ENCODE data around the gene EIF4G1. TPM values are rescaled to one million over a fixed set of nuclear protein-coding genes. Genes with fewer than 3 reads are reported as not detected.

Gene EIF4G1
- polyA plus RNA-seq, 1 donor from 2014 or later = 66.9 TPM

DNA sequence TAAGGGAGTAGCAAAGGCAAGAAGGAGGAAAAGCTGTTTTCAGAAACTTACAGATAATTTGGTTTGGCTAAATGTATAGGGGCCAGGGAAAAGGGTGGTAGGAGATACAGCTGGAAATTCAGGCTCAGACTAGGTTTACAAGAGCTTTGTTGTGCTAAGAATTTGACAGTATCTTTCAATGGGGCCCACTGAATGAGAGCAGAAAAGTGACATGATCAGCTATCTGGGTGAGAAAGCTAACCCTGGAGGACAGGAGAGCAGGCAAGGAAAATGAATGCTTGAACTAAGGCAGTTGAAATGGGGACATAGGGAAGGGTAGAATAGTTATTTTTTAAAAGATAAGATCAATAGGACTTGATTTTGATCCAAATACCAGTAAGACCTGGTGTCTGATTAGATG, 2.8 kb upstream of the EIF4G1 start:
- TF ChIP-seq, protein P1, sequence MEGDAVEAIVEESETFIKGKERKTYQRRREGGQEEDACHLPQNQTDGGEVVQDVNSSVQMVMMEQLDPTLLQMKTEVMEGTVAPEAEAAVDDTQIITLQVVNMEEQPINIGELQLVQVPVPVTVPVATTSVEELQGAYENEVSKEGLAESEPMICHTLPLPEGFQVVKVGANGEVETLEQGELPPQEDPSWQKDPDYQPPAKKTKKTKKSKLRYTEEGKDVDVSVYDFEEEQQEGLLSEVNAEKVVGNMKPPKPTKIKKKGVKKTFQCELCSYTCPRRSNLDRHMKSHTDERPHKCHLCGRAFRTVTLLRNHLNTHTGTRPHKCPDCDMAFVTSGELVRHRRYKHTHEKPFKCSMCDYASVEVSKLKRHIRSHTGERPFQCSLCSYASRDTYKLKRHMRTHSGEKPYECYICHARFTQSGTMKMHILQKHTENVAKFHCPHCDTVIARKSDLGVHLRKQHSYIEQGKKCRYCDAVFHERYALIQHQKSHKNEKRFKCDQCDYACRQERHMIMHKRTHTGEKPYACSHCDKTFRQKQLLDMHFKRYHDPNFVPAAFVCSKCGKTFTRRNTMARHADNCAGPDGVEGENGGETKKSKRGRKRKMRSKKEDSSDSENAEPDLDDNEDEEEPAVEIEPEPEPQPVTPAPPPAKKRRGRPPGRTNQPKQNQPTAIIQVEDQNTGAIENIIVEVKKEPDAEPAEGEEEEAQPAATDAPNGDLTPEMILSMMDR (IDR thresholded peaks at IDR 0.05; ENCODE audit: poor library complexity, severe bottlenecking) = no peak
- no peak for TF ChIP-seq POLR2AphosphoS5 (IDR thresholded peaks at IDR 0.05)
- H2AFZ ChIP-seq (ENCODE audit: low read depth, low read length) = no peak overlapping the region

DNA sequence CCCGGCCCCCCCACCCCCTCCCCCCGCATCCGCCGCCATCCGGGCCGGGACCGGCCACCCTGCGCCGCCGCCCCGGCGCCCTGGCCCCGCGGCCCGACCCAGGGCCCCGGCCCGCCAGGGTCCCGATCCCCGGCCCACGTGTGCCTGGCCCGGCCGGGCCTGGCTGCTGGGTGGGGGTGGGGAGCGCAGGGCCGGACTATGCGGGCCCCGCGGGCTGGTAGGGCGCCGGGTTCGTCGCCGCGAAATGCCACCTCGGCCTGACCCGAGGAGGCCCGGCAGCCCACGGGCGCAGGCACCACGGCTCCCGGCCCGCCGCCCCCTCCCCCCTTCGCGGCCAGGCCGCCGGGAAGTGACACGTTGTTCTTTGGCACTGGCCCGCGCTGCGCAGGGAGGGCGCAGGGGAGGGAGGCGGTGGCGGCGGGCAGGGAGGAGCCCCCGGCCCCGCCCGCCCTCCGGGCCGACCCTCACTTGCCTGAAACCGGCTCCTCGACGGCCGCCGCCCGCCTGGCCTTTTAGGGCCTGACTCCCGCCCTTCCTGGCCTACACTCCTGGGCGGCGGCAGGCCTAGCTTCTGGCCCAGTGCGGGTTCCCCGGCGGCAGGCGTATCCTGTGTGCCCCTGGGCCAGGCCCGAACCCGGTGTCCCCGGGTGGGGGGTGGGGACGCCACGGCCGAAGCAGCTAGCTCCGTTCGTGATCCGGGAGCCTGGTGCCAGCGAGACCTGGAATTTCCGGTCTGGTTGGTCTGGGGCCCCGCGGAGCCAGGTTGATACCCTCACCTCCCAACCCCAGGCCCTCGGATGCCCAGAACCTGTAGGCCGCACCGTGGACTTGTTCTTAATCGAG, 515 bp downstream of the EIF4G1 start:
- Histone ChIP-seq H2AFZ (ENCODE audit: low read depth, low read length) (no peak overlapping the region), H3K9me3 (ENCODE audit: low read length) (no peaks in the 10 kb centered on the region), H3F3A (ENCODE audit: insufficient read depth, low read length, poor library complexity, severe bottlenecking) (no peaks in the 10 kb centered on the region), H3K79me2 (replicated peaks; ENCODE audit: insufficient read depth, low read length) (peaks cover 35% of the 10 kb centered on the region), H3K9me2 (ENCODE audit: insufficient read depth, low read length) (no peaks in the 10 kb centered on the region), H3K9ac (ENCODE audit: low read length) (peak overlapping the region; percentile 81), H3K27ac (ENCODE audit: low read length) (peak overlapping the region; percentile 62), H3K4me2 (ENCODE audit: low read length) (peak overlapping the region; percentile 89), H4K20me1 (ENCODE audit: insufficient read depth) (no peaks in the 10 kb centered on the region), H3K36me3 (ENCODE audit: insufficient read depth, low read length) (no peaks in the 10 kb centered on the region), H3K27me3 (ENCODE audit: insufficient read depth, low read depth, low read length) (no peaks in the 10 kb centered on the region), H3K4me3 (ENCODE audit: low read length) (peak overlapping the region; percentile 87)
- TF ChIP-seq REST (IDR thresholded peaks at IDR 0.05; ENCODE audit: borderline replicate concordance) (peak; percentile 25), POLR2AphosphoS5 (IDR thresholded peaks at IDR 0.05) (no peak), MXI1 (conservative IDR thresholded peaks at IDR 0.05; ENCODE audit: poor library complexity, severe bottlenecking) (peak; percentile 68)

More for the DNA sequence above, 2.8 kb upstream of the EIF4G1 start:
- H3F3A ChIP-seq (ENCODE audit: insufficient read depth, low read length, poor library complexity, severe bottlenecking) = no peaks in the 10 kb centered on the region
- H3K27me3 ChIP-seq (ENCODE audit: insufficient read depth, low read depth, low read length) = no peaks in the 10 kb centered on the region
- H4K20me1 ChIP-seq (ENCODE audit: insufficient read depth) = no peaks in the 10 kb centered on the region
- no peaks in the 10 kb centered on the region for H3K9me2 ChIP-seq (ENCODE audit: insufficient read depth, low read length)
- H3K36me3 ChIP-seq (ENCODE audit: insufficient read depth, low read length) = no peaks in the 10 kb centered on the region
- H3K4me3 ChIP-seq (ENCODE audit: low read length) = no peak overlapping the region
- H3K79me2 ChIP-seq (replicated peaks; ENCODE audit: insufficient read depth, low read length) = peaks cover 14% of the 10 kb centered on the region
- H3K9ac ChIP-seq (ENCODE audit: low read length) = no peak overlapping the region
- H3K4me2 ChIP-seq (ENCODE audit: low read length) = no peak overlapping the region
- H3K9me3 ChIP-seq (ENCODE audit: low read length) = no peaks in the 10 kb centered on the region
- H3K27ac ChIP-seq (ENCODE audit: low read length) = no peak overlapping the region

DNA sequence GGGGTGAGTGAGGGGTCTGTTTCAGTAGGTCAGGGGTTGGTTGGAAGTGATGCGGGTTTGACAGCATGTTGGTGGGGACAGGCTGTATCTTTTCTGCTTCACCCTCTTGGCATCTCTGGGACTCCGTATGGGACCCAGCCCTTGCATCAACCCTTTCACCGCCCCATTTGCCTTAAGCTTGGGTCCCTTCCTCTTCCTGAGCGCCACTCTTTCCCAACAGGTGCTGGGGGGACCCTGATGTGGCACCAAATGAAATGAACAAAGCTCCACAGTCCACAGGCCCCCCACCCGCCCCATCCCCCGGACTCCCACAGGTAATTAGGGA, 1.1 kb downstream of the EIF4G1 start:
- Histone ChIP-seq H2AFZ (ENCODE audit: low read depth, low read length) (no peak overlapping the region), H4K20me1 (ENCODE audit: insufficient read depth) (no peaks in the 10 kb centered on the region), H3K36me3 (ENCODE audit: insufficient read depth, low read length) (no peaks in the 10 kb centered on the region), H3K9me3 (ENCODE audit: low read length) (no peaks in the 10 kb centered on the region), H3K9me2 (ENCODE audit: insufficient read depth, low read length) (no peaks in the 10 kb centered on the region), H3K4me3 (ENCODE audit: low read length) (peak overlapping the region; percentile 87), H3K4me2 (ENCODE audit: low read length) (peak overlapping the region; percentile 89), H3K27ac (ENCODE audit: low read length) (peak overlapping the region; percentile 62), H3K79me2 (replicated peaks; ENCODE audit: insufficient read depth, low read length) (peaks cover 35% of the 10 kb centered on the region), H3K27me3 (ENCODE audit: insufficient read depth, low read depth, low read length) (no peaks in the 10 kb centered on the region), H3K9ac (ENCODE audit: low read length) (peak overlapping the region; percentile 81), H3F3A (ENCODE audit: insufficient read depth, low read length, poor library complexity, severe bottlenecking) (no peaks in the 10 kb centered on the region)
- TF ChIP-seq TAF1 (IDR thresholded peaks at IDR 0.05; ENCODE audit: low read depth) = no peak
- no peak for TF ChIP-seq REST (IDR thresholded peaks at IDR 0.05; ENCODE audit: borderline replicate concordance)
- no peak for TF ChIP-seq POLR2AphosphoS5 (IDR thresholded peaks at IDR 0.05)
- TF ChIP-seq SMC3 (conservative IDR thresholded peaks at IDR 0.05; ENCODE audit: poor library complexity) = no peak
- no peak for TF ChIP-seq EP300 (conservative IDR thresholded peaks at IDR 0.05; ENCODE audit: poor library complexity, severe bottlenecking)
- TF ChIP-seq, protein P1 (IDR thresholded peaks at IDR 0.05; ENCODE audit: poor library complexity, severe bottlenecking) = no peak
- TF ChIP-seq EZH2 (IDR thresholded peaks at IDR 0.05; ENCODE audit: borderline replicate concordance, insufficient read depth, low read length, poor library complexity, severe bottlenecking) = no peak
- no peak for TF ChIP-seq MXI1 (conservative IDR thresholded peaks at IDR 0.05; ENCODE audit: poor library complexity, severe bottlenecking)
- no peak for TF ChIP-seq RAD21 (conservative IDR thresholded peaks at IDR 0.05)

All from neural cell (in vitro differentiated cells).